ENCODE data around the gene ATG7.
"Not testable (repeated sequence)": the region's sequence is repeated elsewhere in the genome, so short reads cannot be mapped to it uniquely, and the experiment has no call there.

ATG7 gene

DNA sequence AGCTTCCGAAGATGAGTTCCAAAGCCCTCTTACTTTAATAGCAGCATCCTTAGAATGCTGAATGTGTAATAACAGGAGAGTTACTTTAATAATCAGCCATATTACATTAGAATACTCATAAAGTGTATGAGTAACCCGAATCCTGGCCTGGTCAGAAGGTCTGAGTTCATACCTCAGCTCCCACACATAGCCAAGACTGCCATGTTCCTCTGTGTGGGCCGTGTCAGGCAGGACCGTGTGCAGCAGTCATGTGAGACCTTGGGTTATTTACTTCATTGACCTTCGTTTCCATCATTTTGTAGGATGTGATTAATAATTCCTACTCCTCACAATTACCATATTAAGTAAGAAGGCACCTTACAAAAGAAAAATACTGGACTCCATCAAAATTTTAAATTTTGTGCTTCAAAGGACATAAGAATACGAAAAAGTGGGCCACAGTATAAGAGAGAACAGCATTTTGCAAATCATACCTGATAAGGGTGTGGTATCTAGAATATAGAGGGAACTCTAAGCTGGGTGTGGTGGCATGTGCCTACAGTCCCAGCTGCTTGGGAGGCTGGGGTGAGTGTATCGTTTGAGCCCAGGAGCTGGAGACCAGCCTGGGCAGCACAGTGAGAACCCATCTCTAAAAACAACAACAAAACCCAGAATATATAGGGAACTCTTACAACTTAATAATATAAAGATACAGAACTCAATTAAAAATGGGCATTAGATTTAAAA lies 163.4 kb downstream of the ATG7 start:
- no peak for FAIRE-seq

DNA sequence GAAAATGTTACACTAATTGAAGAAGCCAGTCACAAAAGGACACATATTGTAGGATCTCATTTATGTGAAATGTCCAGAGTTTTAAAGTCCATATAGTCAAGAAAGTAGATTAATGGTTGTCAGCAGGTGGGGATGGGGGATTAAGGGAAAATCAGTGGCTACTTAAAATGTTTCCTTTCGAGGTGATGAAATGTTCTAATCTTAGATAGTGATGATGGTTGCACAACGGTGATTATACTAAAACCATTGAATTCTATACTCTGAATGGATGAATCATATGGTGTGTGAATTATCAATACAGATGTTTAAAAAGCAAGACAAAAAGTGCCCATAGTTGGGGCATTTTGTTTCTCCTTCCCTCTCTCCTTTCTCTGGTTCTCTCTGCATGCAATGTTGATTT lies 164.6 kb downstream of the ATG7 start:
- FAIRE-seq: no peak

GRCh38 chr3:11437506-11437905 lies 165.3 kb downstream of the ATG7 start:
- no peak for FAIRE-seq

DNA sequence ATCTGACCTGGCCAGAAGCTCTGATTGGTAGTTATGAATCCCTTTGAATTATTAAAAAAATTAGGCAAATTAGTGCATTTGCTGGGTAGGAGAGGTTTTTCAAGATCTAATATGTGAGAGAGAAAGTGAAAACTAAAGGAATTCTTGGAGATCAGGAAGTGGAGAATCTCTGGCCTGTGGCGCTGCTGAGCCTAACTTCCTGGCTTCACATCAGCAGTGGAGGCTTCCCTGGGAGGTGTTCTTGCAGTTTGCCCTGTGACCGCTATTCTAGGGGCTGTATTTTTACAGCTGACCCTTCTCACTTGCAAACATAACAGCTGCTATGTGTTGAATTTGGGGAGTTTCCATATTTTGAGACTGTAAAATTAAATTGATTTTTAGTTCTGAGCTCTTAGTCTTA lies 166.4 kb downstream of the ATG7 start:
- peak; percentile 55 for FAIRE-seq

GRCh38 chr3:11441346-11441745 lies 169.1 kb downstream of the ATG7 start:
- not testable (repeated sequence) for FAIRE-seq

DNA sequence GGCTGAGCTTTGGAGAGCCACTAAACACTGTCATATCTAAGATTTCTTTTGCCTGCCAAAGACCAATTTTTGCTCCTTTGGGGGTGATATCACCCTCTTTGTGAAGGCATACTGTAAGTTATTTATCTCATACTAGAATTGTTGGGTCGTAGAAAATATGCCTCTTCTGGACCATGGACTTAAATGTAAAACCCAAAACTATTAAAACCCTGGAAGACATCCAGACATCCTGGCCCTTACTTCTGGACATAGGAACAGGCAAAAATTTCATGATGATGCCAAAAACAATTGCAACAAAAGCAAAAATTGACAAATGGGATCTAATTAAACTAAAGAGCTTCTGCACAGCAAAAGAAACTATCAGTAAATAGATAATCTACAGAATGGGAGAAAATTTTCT lies 172.2 kb downstream of the ATG7 start:
- FAIRE-seq: no peak

DNA sequence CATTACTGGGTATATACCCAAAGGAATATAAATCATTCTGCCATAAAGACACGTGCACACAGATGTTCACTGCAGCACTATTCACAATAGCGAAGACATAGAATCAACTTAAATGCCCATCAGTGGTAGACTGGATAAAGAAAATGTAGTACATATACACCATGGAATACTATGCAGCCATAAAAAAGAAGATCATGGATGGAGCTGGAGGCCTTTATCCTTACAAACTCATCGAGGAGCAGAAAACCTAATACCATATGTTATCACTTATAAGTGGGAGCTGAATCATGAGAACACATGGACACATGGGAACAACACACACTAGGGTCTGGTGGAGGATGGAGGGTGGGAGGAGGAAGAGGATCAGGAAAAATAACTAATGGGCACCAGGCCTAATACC lies 173.0 kb downstream of the ATG7 start:
- FAIRE-seq: not testable (repeated sequence)

GRCh38 chr3:11445883-11446282 lies 173.7 kb downstream of the ATG7 start:
- no peak for FAIRE-seq

DNA sequence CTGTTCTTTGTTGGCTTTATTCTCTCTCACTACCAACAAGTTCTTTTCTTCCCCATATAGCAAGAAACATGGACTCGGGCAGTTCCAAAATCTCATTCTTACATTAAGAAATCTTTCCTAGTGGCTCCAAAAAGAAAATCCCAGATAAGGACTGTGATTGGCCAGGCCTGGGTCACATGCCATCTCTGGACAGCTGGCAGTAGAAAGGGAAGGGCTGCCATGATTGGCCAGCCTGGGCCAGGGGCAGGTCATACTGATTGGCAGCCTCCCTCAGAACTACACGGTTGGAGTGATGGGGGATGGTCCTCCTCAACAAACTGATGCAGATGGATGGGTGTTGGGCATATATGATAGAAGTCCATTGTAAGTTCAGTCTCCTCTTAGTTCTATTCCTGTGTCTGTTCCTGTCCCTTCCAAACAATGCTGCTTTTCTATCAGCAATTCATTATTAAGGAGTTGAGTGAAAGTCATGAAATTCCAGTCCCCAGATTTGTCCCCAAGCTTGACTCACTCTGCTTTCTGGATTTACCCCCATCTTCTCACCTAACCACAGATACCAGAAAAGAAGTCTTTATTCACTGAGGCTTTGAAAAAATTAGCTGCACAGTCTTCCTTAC lies 175.5 kb downstream of the ATG7 start:
- FAIRE-seq: no peak

GRCh38 chr3:11450015-11450414 lies 177.8 kb downstream of the ATG7 start:
- FAIRE-seq: no peak

DNA sequence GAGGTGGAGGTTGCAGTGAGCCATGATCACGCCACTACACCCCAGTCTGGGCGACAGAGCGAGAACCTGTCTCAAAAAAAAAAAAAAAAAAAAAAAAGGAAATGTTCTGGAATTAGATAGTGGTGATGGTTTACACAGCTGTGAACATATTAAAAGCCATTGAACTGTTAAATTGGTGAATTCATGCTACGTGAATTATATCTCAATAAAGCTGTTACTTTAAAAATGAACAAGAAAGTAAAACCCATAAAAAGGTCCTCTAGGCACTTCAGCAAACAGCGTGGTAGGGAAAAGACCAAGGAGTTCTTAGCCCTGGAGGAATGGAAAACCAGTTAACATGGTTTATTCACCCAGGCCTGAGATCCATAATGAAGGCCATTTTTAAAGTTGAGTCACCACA lies 180.1 kb downstream of the ATG7 start:
- FAIRE-seq: no peak

DNA sequence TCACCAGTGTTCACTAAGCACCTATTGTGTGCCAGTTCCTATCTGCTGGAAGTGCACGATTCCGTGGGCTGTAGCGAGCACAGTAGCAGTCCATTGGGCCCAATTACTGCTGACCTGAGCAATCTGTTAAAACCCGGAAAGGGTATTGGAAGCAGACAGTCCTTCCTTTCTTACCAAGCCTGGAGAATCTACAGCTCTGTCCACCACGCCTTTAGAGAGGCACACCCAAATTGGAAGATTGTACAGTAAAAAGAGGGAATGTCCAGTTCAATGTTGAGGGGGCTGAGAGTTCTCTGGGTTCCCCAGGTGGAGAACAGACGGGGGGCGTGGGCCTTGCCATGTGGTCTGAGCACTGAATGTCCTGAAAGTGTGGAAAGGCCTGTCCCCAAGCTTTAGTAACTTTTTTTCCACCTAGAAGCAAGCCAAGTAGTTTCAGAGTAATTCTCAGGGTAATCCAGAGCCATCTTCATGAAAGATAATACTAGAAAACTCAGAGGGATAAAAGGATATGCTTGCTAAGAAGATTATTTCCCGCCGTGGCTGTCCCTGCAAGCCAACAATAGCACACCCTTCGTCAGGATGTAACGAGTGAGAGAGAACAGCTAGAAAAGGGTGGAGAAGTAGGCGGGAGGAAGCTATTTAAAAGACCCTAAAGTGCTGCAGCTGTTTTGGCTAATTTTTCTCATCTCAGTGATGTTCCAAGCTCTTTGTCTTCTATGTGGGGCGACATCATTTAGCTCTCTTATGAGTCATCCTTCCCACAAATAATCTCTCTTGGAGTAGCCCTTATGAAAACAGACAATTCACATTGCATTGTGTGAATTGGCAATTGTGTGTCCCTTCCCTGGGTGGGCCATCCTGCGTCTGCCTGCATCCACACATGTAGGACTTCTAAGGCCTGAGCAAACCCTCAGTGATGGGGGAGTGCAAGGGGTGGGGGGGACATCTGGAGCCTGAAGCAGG lies 181.0 kb downstream of the ATG7 start:
- no peak for FAIRE-seq

GRCh38 chr3:11455956-11456355 lies 183.8 kb downstream of the ATG7 start:
- no peak for FAIRE-seq

DNA sequence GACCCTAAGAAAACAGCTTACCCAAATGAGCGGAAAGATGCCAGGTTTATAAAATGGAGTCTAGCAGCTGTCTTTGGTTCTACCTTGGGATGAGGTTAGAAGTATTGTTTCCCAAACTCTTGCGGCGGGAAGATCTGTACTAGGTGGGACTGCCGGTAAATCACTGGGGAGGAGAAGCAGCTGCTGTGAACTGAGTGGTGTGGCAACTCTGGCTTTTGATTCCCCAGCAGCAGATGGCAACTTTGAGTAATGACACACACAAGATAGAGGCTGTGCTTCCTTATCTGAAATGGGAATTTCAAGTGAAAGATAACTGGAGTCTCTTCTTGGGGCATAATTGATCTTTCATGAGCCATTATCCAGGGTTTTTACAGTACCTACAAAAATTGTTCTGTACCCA lies 184.9 kb downstream of the ATG7 start:
- FAIRE-seq: no peak

DNA sequence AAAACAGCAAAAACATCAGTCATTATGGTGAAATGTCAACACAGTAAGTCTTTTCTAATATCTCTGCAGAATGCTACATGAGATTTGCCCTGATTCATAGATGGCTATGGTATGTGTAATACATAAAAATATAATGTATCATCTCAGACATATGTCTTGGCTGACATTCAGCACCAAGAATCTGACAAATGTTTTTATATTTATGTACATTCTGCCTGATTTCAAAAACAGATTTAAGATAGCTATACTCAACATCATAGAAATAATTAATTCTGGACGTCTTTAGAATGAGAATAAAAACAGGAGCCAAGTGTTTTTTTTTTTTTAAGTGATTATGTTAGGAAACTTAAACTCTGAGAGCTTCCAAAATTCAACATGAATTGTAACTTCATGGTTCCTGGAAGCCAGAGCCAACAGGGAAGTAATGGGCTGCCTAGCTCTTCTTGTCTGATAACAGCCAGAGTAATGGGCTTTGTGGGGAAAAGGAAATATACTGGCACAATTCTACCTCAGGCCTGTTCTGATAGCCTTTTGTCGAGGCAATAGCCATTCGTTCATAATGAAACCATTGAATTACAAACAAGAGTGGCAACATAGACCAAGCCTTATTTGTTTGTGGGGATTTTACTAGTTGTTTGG lies 187.1 kb downstream of the ATG7 start:
- FAIRE-seq: no peak

- FAIRE-seq: no peak
These were observed 189.0 kb downstream of the ATG7 start for GRCh38 chr3:11461226-11461625.

GRCh38 chr3:11462673-11463072 lies 190.5 kb downstream of the ATG7 start:
- FAIRE-seq: not testable (repeated sequence)

DNA sequence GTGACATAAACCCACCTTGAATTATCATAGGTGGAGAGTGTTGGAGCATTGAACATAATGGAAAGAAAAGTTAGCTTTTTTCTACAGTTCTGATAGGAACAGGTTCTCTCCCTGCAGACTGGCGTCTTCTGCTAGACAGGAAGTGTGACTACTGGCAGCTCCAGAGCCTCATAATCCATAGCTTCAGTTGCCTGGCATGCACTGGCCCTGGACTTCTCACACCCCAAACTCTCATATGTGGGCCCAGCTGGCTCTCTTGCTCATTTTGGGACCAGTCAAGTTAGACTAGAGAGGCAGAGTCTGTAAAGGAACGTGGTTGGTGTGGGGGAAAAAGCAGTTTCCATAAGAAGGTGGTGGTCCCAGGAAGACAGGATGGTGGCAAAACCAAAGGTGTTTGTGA lies 191.4 kb downstream of the ATG7 start:
- FAIRE-seq: no peak

DNA sequence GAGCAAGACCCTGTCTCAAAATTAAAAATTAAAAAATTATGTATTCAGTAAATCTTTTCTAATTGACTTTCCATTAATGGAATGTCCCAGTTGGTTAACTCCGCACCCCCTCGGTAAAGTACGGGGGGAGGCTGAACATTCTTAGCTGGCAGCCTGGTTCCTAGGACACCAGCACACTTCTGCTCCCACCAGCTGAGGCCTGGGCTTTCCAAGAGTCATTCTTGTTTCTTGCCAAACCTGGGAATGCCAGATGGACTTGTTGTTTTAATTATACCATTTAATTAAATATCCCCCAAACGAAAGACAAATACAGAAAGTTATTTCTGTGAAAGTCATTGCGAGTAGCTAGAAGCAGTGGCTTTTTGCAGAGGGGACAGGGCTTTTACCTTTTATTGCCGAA lies 192.2 kb downstream of the ATG7 start:
- no peak for FAIRE-seq

GRCh38 chr3:11465744-11466616 lies 193.8 kb downstream of the ATG7 start:
- FAIRE-seq: no peak

DNA sequence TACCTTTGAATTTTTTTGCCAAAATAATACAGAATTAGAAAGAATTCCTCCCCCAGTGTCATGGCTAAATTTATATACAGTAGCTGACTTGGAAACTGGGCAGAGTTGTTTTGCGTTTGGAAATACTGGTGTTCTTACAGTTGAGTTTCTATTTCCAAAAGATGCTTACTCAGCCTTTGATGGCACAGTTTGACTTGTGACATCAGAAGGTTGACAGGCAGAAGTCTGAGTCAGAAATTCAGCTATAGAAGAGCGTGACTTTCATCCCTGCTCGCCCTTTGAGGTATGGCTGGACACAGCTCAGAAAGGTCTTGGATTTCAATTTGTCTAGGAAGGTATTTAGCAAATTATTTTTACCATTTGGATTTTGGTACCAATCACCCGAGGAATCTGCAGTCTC lies 195.7 kb downstream of the ATG7 start:
- no peak for FAIRE-seq
